ENCODE results near the gene HES4. TPM values are rescaled to one million over a fixed set of nuclear protein-coding genes. Genes with fewer than 3 reads are reported as not detected.

Gene HES4
- polyA plus RNA-seq, 1 experiment, result 10.8 TPM

DNA sequence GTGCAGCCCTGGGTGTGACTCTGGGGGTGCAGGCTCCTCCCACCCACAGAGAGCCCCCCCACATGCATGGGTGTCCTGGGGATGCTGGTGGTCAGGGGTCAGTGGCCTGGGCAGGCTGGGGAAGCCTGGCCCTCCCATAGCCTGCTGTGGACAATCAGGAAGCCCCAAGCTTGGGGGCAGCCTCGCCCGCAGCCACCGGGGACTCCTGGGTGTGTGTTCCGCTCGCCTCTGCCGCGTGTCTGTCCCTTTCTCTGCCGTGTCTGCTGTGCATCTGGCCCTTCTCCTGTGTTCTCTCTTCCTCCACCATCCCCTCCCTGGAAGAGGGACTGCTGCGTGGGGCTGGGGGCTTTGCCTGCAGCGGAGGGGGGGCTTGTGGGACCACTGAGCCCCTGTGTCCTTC, 42.9 kb upstream of the HES4 start:
- no peak for DNase-seq (ENCODE audit: low read depth)
- Histone ChIP-seq H3K27me3 (ENCODE audit: control insufficient read depth, insufficient read depth, low read length) (no peaks in the 10 kb centered on the region), H3K4me3 (ENCODE audit: low read depth, low read length) (no peak overlapping the region), H3K36me3 (ENCODE audit: control insufficient read depth, insufficient read depth, low read length) (peaks cover 35% of the 10 kb centered on the region)
- no peak for TF ChIP-seq CTCF (IDR thresholded peaks at IDR 0.05; ENCODE audit: insufficient read depth, low read depth, low read length)
- CTCF ChIA-PET, result no interaction called here
- POLR2A ChIA-PET, result no interaction called here

- ChIA-PET POLR2A (no interaction called here), CTCF (interaction anchor here (1.6 to 3.8 kb wide), 2 partner anchors 22 to 40 kb away, joined by 4 to 13 read pairs; no protein-coding TSS in a partner anchor)
- Histone ChIP-seq H3K4me3 (ENCODE audit: low read depth, low read length) (no peak overlapping the region), H3K27me3 (ENCODE audit: control insufficient read depth, insufficient read depth, low read length) (no peaks in the 10 kb centered on the region), H3K36me3 (ENCODE audit: control insufficient read depth, insufficient read depth, low read length) (peaks cover 36% of the 10 kb centered on the region)
- no peak for TF ChIP-seq CTCF (IDR thresholded peaks at IDR 0.05; ENCODE audit: insufficient read depth, low read depth, low read length)
- DNase-seq (ENCODE audit: low read depth), result no peak
Measured at GRCh38 chr1:1041873-1042272, 42.0 kb upstream of the HES4 start.

- Histone ChIP-seq H3K27me3 (ENCODE audit: control insufficient read depth, insufficient read depth, low read length) (no peaks in the 10 kb centered on the region), H3K4me3 (ENCODE audit: low read depth, low read length) (peak overlapping the region; percentile 17; the same call in 1 of the 2 replicates), H3K36me3 (ENCODE audit: control insufficient read depth, insufficient read depth, low read length) (peaks cover 37% of the 10 kb centered on the region)
- TF ChIP-seq CTCF (IDR thresholded peaks at IDR 0.05; ENCODE audit: insufficient read depth, low read depth, low read length), result no peak
- ChIA-PET CTCF (interaction anchor here (0.6 to 3.8 kb wide), 9 partner anchors 9 to 216 kb away, joined by 3 to 13 read pairs (median 4); no protein-coding TSS in a partner anchor), POLR2A (no interaction called here)
- DNase-seq (ENCODE audit: low read depth), result no peak
Measured at GRCh38 chr1:1041092-1041523, 41.2 kb upstream of the HES4 start.

DNA sequence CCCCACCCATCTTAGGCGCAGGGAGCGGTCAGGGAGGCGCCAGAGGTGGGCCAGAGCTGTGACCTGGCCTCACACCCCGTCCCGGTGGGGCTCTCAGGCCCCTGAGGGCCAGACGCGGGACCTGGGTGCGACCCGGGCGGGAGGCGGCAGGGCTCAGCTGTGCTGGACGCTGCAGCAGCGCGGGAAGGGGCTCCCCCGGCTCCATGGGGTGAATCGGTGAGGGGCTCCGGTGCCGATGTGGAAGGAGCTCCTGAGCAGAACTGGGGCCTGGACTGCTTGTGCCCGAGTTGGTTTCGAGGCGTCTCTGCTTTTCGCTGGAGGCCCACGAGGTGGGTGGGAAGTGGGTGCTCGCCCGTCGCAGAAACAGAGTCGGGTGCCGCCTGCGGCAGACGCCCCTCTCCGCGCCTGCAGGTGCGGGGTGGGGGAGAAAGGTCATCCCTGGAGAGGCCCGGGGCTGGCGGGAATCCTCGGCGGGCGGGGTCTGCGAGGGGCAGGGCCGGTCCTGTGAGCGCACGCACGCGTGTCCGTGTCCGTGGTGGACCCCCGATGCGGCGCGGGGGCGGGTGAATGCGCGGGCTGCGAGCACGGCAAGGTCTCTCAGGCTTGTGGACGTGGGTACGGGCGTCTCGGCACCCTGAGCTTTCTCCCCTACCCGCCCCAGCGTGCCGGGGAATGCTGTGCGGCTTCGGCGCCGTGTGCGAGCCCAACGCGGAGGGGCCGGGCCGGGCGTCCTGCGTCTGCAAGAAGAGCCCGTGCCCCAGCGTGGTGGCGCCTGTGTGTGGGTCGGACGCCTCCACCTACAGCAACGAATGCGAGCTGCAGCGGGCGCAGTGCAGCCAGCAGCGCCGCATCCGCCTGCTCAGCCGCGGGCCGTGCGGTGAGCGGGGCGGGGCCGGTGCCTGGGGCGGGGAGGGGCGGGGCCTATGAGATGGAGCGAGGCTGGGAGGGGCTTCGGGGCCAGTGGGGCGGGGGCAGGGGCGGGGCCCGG, 40.4 kb upstream of the HES4 start:
- Histone ChIP-seq H3K27me3 (ENCODE audit: control insufficient read depth, insufficient read depth, low read length) (no peaks in the 10 kb centered on the region), H3K4me3 (ENCODE audit: low read depth, low read length) (peak overlapping the region; percentile 40), H3K36me3 (ENCODE audit: control insufficient read depth, insufficient read depth, low read length) (peaks cover 31% of the 10 kb centered on the region)
- no peak for DNase-seq (ENCODE audit: low read depth)
- ChIA-PET POLR2A (interaction anchor here (0.6 kb wide), 2 partner anchors 20 to 42 kb away, joined by 3 to 5 read pairs; partner anchors contain the start of gene AGRN), CTCF (interaction anchor here (0.6 to 3.8 kb wide), 14 partner anchors 8 to 217 kb away, joined by 3 to 13 read pairs (median 4); no protein-coding TSS in a partner anchor)
- TF ChIP-seq CTCF (IDR thresholded peaks at IDR 0.05; ENCODE audit: insufficient read depth, low read depth, low read length), result peak; percentile 31

All from BJ (cell line).